Panc1 (cell line): ENCODE data around the gene LMO1. TPM values are rescaled to one million over a fixed set of nuclear protein-coding genes. Genes with fewer than 3 reads are reported as not detected.

Experiments used
- ATAC-seq: fragments of 200-7000 bp; cut with Tn5 transposase; 2 replicates; pipeline ENCODE4 v1.9.1; 2020; ENCODE audit warnings: mild to moderate bottlenecking, moderate library complexity
- BruUV-seq: library from RNA; stranded (reverse); fragments of 400-500 nt; replicated peaks from 2 replicates; lab custom pipeline; 2021; lab: Mats Ljungman, UMichigan
- CTCF ChIA-PET: fragments of 300-600 bp; sonication (Branson Sonifier 250); formaldehyde crosslinking; loops from one replicate; lab custom pipeline; 2022; ENCODE audit warnings: antibody characterized with exemption; lab: Charles Lee
- POLR2A ChIA-PET: fragments of 300-600 bp; sonication (Branson Sonifier 250); formaldehyde crosslinking; loops from one replicate; lab custom pipeline; 2022; ENCODE audit warnings: antibody characterized with exemption; lab: Charles Lee
- DNase-seq: peaks from one replicate; pipeline ENCODE4 v3.0.0-alpha.2; 2010; ENCODE audit warnings: low read depth, low spot score
- H3K27ac ChIP-seq: 2 replicates; pipeline ENCODE4 v1.5.1; 2011; ENCODE audit warnings: mild to moderate bottlenecking, low read length, inconsistent platforms
- H3K27me3 ChIP-seq: fragments of 200-500 bp; sonication (Bioruptor generic); 2 replicates; pipeline ENCODE4 v1.6.0; 2014; ENCODE audit warnings: low read length, inconsistent platforms; ENCODE audit not compliant: control insufficient read depth, insufficient read depth
- H3K36me3 ChIP-seq: fragments of 200-500 bp; sonication (Bioruptor generic); 2 replicates; pipeline ENCODE4 v1.5.1; 2014; ENCODE audit warnings: inconsistent platforms, mild to moderate bottlenecking, low read length, moderate library complexity; ENCODE audit not compliant: control insufficient read depth, insufficient read depth
- H3K4me1 ChIP-seq: 2 replicates; pipeline ENCODE4 v1.5.1; 2011; ENCODE audit warnings: inconsistent platforms, mild to moderate bottlenecking, low read length, moderate library complexity; ENCODE audit not compliant: control insufficient read depth, insufficient read depth
- H3K4me3 ChIP-seq, 2 experiments: 2 replicates each; pipeline ENCODE4 v1.5.1; 2011 to 2012; ENCODE audit warnings: low read depth in 2 of 2, low read length in 2 of 2, mild to moderate bottlenecking in 2 of 2, inconsistent platforms in 1 of 2, moderate library complexity in 1 of 2
- H3K9me3 ChIP-seq: fragments of 200-500 bp; sonication (Bioruptor generic); 2 replicates; pipeline ENCODE4 v1.5.1; 2014; ENCODE audit warnings: low read depth, mild to moderate bottlenecking, inconsistent platforms, low read length, moderate library complexity; ENCODE audit not compliant: control insufficient read depth, insufficient read depth
- POLR2AphosphoS5 ChIP-seq: IDR thresholded peaks from 2 replicates; pipeline ENCODE4 v1.6.1; 2012; ENCODE audit warnings: mild to moderate bottlenecking, low read depth, low read length, moderate library complexity
- SIN3A ChIP-seq: IDR thresholded peaks from 2 replicates; pipeline ENCODE4 v1.6.1; 2012; ENCODE audit warnings: low read depth, mild to moderate bottlenecking, low read length, moderate library complexity, borderline replicate concordance; ENCODE audit not compliant: insufficient read depth
- TCF7L2 ChIP-seq: IDR thresholded peaks from 2 replicates; pipeline ENCODE4 v1.6.1; 2011; ENCODE audit warnings: mild to moderate bottlenecking, low read depth, low read length, inconsistent platforms
- in situ Hi-C: cut with HindIII; loops from 2 replicates; pipeline ENCODE4 v1.10.0; 2016; ENCODE audit warnings: low sequenced_read_pairs, low pct_unique_long_range_greater_than_20kb
- intact Hi-C: fragments of 100-400 bp; cut with micrococcal nuclease; formaldehyde crosslinking; loops from one replicate; pipeline ENCODE4 v1.10.0; 2022; ENCODE audit not compliant: unreplicated experiment
- total RNA-seq: library from RNA; stranded (reverse); gene quantifications from one replicate; pipeline ENCODE4 v1.2.1, GENCODE V29; 2021; ENCODE audit not compliant: unreplicated experiment
- TF ChIP-seq, protein P1 (sequence below): fragments of 450-650 bp; IDR thresholded peaks from 2 replicates; pipeline ENCODE4 v1.5.1; 2017; ENCODE audit warnings: mild to moderate bottlenecking
- TF ChIP-seq, protein P2 (sequence below), 2 experiments: IDR thresholded peaks; 2 replicates each; pipeline ENCODE4 v1.6.1; 2011 to 2012; ENCODE audit warnings: low read depth in 2 of 2, control low read depth in 1 of 2, low read length in 1 of 2, mild to moderate bottlenecking in 1 of 2, moderate library complexity in 1 of 2; ENCODE audit not compliant: insufficient read depth in 1 of 2

The LMO1 gene
- total RNA-seq, 1 experiment from 2014 or later, result not detected

DNA sequence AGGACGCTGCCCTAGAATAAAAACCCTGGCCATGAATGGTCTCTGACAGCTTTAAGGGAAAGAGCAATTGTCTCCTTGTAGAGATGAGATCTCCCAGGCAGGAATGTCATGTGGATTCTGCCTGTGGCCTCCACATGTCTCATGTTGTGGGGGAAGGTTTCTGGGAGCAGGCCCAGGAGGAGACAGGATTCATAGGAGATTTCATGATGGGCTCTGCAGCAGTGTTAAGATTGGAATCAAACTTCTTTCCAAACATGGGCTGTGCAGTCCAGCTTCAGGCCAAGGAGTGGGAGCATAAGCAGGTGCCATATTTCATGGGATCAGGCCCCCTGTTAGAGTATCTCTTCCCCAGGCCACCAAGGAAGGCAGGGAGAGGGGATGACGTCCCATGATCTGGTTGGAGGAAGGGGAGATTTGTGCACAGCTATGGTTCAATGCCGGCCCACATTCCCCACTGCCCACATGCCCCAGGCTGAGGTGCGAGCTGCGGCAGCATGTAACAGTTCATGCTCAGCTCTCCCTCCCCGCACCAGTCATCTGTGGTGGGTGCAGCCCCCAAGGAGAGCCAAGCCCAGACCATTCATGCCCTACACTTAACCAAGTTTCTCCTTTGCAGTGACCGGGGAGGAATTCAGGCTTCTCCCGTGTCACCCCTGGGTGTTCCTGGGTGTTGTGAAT, 42.5 kb downstream of the LMO1 start:
- POLR2A ChIA-PET, result no interaction called here
- ATAC-seq (no peak), DNase-seq (no peak)
- no peaks in the 10 kb centered on the region for H3K9me3 ChIP-seq
- no peak overlapping the region for H3K4me3 ChIP-seq
- H3K36me3 ChIP-seq, result no peaks in the 10 kb centered on the region
- H3K27me3 ChIP-seq, result no peaks in the 10 kb centered on the region
- in situ Hi-C loops, result no loop called here
- no peak overlapping the region for H3K27ac ChIP-seq
- no TSS peak for BruUV-seq
- CTCF ChIA-PET, result interaction anchor here (0.7 to 1.0 kb wide), 3 partner anchors 9 to 346 kb away, joined by 3 to 10 read pairs (median 4); no protein-coding TSS in a partner anchor
- intact Hi-C loops, result loop anchor here (10.0 kb wide), 1 partner anchor 94 kb away; no protein-coding TSS in a partner anchor
- TF ChIP-seq TCF7L2, result no peak
- no peak for TF ChIP-seq POLR2AphosphoS5
- TF ChIP-seq, protein P1, sequence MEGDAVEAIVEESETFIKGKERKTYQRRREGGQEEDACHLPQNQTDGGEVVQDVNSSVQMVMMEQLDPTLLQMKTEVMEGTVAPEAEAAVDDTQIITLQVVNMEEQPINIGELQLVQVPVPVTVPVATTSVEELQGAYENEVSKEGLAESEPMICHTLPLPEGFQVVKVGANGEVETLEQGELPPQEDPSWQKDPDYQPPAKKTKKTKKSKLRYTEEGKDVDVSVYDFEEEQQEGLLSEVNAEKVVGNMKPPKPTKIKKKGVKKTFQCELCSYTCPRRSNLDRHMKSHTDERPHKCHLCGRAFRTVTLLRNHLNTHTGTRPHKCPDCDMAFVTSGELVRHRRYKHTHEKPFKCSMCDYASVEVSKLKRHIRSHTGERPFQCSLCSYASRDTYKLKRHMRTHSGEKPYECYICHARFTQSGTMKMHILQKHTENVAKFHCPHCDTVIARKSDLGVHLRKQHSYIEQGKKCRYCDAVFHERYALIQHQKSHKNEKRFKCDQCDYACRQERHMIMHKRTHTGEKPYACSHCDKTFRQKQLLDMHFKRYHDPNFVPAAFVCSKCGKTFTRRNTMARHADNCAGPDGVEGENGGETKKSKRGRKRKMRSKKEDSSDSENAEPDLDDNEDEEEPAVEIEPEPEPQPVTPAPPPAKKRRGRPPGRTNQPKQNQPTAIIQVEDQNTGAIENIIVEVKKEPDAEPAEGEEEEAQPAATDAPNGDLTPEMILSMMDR, result no peak
- TF ChIP-seq SIN3A, result no peak
- TF ChIP-seq, protein P2, sequence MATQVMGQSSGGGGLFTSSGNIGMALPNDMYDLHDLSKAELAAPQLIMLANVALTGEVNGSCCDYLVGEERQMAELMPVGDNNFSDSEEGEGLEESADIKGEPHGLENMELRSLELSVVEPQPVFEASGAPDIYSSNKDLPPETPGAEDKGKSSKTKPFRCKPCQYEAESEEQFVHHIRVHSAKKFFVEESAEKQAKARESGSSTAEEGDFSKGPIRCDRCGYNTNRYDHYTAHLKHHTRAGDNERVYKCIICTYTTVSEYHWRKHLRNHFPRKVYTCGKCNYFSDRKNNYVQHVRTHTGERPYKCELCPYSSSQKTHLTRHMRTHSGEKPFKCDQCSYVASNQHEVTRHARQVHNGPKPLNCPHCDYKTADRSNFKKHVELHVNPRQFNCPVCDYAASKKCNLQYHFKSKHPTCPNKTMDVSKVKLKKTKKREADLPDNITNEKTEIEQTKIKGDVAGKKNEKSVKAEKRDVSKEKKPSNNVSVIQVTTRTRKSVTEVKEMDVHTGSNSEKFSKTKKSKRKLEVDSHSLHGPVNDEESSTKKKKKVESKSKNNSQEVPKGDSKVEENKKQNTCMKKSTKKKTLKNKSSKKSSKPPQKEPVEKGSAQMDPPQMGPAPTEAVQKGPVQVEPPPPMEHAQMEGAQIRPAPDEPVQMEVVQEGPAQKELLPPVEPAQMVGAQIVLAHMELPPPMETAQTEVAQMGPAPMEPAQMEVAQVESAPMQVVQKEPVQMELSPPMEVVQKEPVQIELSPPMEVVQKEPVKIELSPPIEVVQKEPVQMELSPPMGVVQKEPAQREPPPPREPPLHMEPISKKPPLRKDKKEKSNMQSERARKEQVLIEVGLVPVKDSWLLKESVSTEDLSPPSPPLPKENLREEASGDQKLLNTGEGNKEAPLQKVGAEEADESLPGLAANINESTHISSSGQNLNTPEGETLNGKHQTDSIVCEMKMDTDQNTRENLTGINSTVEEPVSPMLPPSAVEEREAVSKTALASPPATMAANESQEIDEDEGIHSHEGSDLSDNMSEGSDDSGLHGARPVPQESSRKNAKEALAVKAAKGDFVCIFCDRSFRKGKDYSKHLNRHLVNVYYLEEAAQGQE (IDR thresholded peaks at IDR 0.05; ENCODE audit: insufficient read depth in 1 of 2, low read depth in 2 of 2, low read length in 1 of 2), result no peak
- H3K4me1 ChIP-seq, result no peaks in the 10 kb centered on the region

DNA sequence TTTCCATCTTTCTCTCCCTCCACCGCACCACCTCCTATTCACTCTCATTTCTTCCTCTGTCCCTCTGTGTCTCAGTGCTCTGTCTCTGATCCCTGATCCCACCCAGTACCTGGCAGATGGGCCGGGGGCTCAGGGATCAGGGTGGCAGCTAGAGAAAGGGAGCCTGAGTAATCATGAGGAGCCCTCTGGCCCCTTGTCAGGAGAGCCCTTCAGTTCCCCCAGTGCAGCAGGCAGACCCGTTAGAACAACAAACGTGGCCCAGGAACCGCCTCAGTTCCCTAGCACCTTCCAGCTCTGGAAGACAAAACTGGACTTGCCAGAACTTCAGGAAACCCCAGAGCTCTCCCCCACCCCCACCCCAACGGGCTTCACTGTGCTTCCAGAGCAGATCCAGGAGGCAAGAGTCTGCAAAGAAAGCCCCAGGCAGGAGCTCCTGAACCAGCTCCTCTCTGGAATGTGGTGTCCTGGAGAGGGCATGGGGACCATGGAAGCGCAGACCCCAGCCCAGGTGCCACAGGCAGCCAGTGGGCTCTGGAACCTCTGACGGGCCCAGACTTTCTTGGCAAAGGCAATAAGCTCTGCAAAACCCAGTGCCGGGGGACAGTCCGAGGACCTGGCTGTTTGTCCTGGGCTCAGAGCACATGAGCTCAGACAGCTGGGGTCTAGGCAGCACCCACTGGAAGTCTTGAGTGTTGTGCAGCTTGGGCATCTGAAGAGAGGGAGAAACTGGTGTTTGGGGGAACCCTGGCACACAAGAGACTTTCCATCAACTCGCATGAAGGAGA, 43.2 kb downstream of the LMO1 start:
- POLR2A ChIA-PET, result no interaction called here
- DNase-seq (no peak), ATAC-seq (no peak)
- no peak overlapping the region for H3K27ac ChIP-seq
- H3K4me3 ChIP-seq, result no peak overlapping the region
- no peaks in the 10 kb centered on the region for H3K9me3 ChIP-seq
- no TSS peak for BruUV-seq
- H3K36me3 ChIP-seq, result no peaks in the 10 kb centered on the region
- CTCF ChIA-PET, result interaction anchor here (0.7 to 1.1 kb wide), 4 partner anchors 10 to 347 kb away, joined by 3 to 10 read pairs (median 5); no protein-coding TSS in a partner anchor
- no peaks in the 10 kb centered on the region for H3K4me1 ChIP-seq
- no peak for TF ChIP-seq TCF7L2
- no peak for TF ChIP-seq POLR2AphosphoS5
- no peak for TF ChIP-seq SIN3A
- TF ChIP-seq, protein P1, result no peak
- TF ChIP-seq, protein P2 (IDR thresholded peaks at IDR 0.05; ENCODE audit: insufficient read depth in 1 of 2, low read depth in 2 of 2, low read length in 1 of 2), result no peak
- in situ Hi-C loops (no loop called here), intact Hi-C loops (loop anchor here (10.0 kb wide), 1 partner anchor 94 kb away; no protein-coding TSS in a partner anchor)
- peaks cover 1% of the 10 kb centered on the region; the same call in 1 of the 2 replicates for H3K27me3 ChIP-seq
